Left hindlimb (tissue), 1 donor: ENCODE data around the gene CHST4.
"Not testable (repeated sequence)": the region's sequence is repeated elsewhere in the genome, so short reads cannot be mapped to it uniquely, and the experiment has no call there.

Experiments
- DNase-seq: peaks from one replicate; pipeline ENCODE4 v3.0.0-alpha.2; 2018

The CHST4 gene

GRCh38 chr16:71572497-71573116 is 46.4 kb downstream of the CHST4 start:
- no peak for DNase-seq

- no peak for DNase-seq
Observed at GRCh38 chr16:71573387-71574094, 47.3 kb downstream of the CHST4 start.

DNA sequence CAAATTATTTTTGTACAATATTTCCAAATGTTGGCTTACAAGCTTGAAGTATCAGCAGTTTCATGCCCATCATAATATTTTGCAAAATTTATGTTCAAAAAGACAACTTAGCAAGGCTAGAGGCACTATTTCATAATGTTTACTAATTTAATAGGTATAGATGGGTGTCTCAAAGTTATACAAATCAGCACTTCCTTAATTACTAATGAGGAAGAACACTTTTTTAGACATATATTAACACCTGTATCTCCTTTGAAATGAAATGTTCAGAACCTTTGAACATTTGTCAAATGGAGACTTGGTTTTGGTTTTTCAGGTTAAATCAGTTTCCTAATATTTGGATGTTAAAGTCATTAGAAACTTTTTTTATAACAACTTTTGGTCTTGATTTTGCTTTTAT is 48.5 kb downstream of the CHST4 start:
- DNase-seq: no peak

GRCh38 chr16:71576971-71577370 is 50.7 kb downstream of the CHST4 start, which contains the start of gene TAT:
TAT (minus strand) TSS chr16:71577092; CDS start chr16:71576415, 677 bp downstream.
- no peak for DNase-seq

DNA sequence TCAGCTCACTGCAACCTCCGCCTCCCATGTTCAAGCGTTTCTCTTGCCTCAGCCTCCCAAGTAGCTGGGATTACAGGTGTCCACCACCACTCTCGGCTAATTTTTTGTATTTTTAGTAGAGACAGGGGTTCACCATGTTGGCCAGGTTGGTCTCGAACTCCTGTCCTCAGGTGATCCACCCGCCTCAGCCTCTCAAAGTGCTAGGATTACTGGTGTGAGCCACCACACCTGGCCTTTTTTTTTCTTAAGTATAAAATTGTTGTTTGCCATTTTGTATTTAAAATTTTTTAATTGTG is 56.3 kb downstream of the CHST4 start:
- not testable (repeated sequence) for DNase-seq

DNA sequence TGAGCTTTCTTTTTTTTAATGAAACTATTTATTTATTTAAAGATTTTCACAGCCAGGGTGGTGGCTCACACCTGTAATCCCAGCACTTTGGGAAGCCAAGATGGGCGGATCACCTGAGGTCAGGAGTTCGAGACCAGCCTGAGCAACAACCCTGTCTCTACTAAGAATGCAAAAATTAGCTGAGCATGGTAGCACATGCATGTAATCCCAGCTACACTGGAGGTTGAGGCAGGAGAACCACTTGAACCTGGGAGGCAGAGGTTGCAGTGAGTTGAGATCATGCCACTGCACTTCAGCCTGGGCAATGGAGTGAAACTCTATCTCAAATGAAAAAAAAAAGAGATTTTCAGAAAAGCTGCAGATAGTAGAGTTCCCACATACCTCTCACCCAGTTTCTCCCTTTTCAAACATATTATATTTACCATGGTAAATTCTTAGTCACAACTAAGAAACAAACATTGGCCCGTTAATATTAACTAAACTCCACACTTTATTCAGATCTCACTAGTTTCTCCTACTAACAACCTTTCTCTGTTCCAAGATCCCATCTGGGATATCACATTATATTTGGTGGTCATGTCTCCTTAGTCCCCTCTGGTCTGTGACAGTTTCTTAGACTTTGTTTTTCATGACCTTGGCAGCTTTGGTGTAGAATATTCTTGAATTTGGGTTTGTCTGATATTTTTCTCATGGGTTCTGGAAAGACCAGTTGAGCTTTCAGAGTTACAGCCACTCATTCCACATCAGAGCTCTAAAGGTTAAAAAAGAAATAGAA is 58.5 kb downstream of the CHST4 start:
- DNase-seq: no peak

- DNase-seq: no peak
Observed at GRCh38 chr16:71585318-71585703, 59.1 kb downstream of the CHST4 start.
